ENCODE data around the gene AUTS2.

AUTS2 gene

GRCh38 chr7:69599955-69600709 lies 1.9 kb downstream of the AUTS2 start:
- no peak for DNase-seq (ENCODE audit: low read depth in 4 of 4, low spot score in 1 of 4)

GRCh38 chr7:69600710-69601519 lies 2.6 kb downstream of the AUTS2 start:
- no peak for DNase-seq (ENCODE audit: low read depth in 4 of 4, low spot score in 1 of 4)

- DNase-seq (ENCODE audit: low read depth in 4 of 4, low spot score in 1 of 4), result no peak
These were observed 4.2 kb downstream of the AUTS2 start for GRCh38 chr7:69602522-69602921.

DNA sequence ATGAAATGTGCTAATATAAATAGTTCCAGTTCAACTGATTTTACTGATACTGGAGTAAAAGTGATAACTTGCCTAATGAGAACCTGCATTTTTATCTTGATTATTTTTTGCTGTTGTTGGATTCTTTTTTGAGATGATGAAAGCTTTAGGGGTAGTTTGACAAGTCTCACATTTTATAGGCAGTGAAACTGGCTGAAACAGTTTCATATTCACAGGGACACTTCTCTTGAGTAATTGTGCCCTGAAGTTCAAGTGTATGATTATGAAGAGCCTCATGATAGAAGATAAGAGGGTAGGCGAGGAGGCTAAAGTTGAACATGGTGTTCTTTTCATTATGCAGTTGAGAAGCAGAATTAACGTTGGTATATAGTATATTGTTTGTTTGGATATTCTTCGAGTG lies 5.1 kb downstream of the AUTS2 start:
- DNase-seq (ENCODE audit: low read depth in 4 of 4, low spot score in 1 of 4), result no peak

DNA sequence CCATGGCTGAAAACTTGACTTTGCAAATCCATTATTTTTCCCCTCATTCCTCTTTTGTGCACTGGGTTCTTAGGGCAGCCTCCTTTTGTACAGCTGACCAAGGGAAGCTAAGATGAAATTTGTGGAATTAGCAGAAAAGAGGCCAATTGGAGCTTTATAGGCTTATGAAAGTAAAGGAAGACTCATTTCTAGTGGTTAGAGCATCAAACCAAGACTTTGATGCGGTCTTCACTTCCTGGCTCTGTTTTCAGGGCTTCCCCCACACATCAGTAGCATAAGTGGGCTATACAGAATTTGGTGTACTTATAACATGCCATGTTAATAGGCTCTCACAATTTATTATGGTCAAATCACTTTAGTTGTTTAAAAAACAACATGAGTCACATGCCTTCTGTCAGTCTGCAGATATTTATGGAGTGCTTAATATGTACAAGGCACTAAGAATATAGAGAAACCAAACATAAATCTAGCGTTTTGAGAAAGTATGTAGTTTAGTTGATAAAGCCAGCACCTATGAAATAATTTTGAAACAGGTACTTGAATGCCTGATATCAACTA lies 5.7 kb downstream of the AUTS2 start:
- DNase-seq (ENCODE audit: low read depth in 4 of 4, low spot score in 1 of 4), result no peak

DNA sequence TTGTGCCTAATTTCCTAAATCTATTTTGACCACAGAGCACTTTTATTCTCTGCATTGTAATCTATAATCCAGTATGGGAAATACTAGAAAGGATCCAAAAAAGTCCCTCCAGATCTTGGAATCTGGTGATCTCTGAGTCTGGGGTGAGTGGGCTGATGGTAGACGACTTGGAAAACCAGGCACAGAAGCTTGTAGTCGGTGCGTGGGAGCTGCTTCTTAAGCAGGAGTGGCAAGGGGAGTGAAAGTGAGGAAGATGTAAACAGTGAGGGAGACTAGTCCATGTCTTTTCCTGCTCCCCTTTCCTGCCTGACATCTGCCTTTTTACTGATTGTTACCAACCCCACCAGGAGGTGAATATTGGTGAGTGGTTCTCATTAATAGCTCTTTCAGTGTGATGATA lies 6.8 kb downstream of the AUTS2 start:
- DNase-seq (ENCODE audit: low read depth in 4 of 4, low spot score in 1 of 4), result no peak

DNA sequence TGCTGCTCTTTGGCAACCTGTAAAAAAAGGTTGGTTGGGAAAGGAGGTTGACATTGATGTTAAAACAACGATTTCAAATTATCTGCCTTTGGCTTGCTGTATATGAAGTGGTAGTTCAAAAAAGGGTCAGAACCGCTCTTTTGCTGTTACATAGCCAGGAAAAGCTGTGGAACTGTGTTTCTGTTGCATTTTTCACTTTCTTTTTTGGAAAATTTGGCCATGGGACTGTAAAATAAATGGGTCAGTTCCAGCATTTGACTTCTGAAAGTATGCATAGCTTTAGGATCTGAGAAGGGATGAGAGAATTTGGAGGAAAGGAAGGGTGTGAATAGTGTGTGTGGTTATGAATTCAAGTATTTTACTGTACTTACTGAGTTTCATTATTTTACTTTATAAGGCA lies 7.3 kb downstream of the AUTS2 start:
- DNase-seq (ENCODE audit: low read depth in 4 of 4, low spot score in 1 of 4), result no peak

DNA sequence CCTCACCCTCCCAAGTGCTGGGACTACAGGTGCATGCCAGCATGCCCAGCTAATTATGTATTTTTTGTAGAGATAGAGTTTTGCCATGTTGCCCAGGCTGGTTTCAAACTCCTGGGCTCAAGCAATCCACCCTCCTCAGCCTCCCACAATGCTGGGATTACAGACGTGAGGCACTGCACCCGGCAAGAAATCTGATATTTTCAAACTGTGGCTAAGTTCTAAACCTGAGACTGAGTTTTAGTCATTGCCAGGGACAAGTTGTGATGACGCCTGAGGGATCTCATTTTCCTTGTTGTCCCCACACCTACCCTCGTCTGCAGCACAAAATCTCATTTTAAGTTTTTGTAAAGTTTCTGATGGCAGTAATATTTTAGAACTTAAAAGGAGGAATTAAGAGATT lies 9.8 kb downstream of the AUTS2 start:
- DNase-seq (ENCODE audit: low read depth in 4 of 4, low spot score in 1 of 4), result no peak

DNA sequence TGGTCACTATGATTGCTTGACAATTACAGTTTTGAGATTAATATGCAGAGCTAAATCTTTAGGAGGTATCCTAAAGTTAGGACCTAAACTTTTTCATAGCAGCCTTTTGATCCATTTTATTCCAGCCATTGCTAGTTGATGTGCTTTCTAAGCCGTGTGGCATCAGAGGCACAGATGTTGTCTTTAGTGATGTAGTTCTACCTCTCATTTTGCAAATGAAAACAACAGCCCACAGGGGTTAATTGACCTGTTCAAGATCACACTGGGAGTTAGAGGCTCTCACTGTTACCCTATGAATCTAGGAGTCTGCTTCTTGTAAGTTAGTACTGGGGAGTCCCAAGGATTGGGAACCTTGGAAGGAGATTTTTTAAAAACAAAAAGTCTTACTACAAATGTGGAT lies 10.6 kb downstream of the AUTS2 start:
- DNase-seq (ENCODE audit: low read depth in 4 of 4, low spot score in 1 of 4), result no peak

DNA sequence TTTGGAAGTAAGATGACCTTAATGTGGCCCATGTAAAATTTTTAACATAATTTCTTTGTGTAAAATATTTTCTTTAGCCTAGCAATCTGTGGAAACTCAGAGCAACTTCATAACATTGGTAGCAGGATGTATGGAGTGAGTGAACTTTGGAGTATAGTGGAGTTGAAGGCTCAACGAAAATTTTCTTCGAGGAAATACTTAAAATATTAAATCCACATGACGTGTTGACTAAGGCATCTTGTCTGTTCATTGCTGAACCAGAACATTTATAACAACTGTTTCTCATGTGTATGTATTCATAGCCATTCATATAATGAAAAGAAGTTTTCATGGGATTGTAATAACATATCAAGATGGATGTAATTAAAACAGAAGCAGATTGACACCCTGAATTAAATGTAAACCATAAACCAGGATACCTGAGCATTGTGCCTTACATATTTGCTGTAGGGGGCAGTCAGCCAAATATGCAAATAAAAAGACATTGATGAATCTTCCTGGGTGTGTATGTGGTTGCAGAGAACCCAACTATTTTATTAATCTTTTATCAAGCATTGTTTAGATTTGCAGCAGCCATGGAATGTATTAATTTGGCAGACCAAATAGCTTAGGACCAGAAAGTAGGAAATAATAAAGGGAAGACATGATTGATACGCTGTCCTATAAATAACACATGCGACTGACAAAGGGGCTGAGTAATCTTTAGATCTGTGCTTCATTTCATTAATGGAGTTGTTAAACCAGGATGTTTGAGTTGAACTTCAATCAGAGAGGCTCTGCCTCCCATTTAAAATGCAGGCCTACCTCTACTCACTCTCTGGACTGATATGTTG lies 11.5 kb downstream of the AUTS2 start:
- no peak for DNase-seq (ENCODE audit: low read depth in 4 of 4, low spot score in 1 of 4)

DNA sequence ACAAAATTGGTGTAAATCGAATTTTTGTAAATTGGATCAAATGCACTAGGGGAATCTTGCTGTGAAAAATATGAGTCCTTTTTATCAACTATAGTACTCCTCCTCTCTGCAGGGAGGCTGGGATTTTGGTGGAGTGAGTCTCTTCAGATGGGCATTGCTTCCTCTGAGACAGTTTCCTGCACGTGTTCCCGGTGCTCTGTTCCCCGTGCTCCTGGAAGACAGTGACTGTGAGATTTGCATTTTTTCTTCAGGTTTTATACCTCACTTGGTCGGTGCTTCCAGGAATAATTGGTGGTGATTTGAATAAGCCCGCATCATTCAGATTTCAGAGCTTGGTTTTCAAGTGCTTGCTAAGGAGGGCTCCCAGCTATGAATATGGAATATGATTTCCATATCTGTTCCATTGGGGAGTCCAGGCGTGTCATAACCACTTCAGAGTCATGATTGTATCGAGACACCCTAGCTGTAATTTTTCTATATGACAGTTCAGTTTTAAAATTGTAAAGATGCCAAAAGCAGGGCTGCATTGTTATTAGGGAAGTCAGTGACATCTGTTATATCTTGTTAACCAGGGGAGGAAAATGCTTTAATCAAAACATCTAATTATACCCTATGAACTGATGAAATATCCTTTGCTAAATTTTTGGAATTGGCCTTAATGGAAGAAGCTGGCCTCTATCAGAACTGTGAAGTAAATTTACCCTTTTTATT lies 12.3 kb downstream of the AUTS2 start:
- no peak for DNase-seq (ENCODE audit: low read depth in 4 of 4, low spot score in 1 of 4)

GRCh38 chr7:69612981-69613380 lies 14.7 kb downstream of the AUTS2 start:
- DNase-seq (ENCODE audit: low read depth in 4 of 4, low spot score in 1 of 4), result no peak

DNA sequence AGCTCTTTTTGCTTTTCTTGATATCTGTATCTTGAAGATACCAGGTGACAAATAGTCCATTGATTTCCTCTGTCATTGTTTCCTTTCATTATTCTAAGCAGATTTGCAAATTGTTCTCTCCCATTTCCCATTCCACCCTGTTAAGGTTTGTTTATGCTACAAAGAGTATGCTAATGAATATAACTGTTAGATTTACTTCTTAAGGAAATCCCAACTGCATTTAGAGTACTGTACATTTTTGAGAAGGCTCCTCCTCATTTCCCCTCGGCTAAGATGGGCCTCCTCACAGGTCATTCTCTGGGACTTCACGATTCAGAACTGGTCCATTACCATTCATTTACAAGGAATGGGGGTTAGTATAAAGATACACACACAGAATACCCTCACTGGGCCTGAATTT lies 15.6 kb downstream of the AUTS2 start:
- DNase-seq (ENCODE audit: low read depth in 4 of 4, low spot score in 1 of 4), result no peak

DNA sequence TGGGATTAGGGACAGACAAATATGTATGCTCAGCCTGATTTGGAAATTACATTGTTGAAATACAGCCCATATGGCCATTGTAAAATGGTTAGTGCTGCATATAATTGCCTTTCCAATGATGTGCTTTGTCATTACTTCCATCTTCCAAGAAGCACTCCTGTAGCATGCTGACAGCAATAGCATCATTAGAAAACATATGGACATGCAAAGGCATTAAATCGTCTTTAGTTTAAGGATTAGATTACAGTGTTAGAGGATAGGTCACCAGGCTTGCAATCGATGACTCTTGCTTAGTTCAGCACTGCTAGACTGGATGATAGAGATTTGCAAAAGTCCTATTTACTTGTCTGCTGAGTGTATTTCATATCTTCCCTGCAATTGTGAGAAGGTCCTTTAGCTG lies 17.4 kb downstream of the AUTS2 start:
- no peak for DNase-seq (ENCODE audit: low read depth in 4 of 4, low spot score in 1 of 4)

DNA sequence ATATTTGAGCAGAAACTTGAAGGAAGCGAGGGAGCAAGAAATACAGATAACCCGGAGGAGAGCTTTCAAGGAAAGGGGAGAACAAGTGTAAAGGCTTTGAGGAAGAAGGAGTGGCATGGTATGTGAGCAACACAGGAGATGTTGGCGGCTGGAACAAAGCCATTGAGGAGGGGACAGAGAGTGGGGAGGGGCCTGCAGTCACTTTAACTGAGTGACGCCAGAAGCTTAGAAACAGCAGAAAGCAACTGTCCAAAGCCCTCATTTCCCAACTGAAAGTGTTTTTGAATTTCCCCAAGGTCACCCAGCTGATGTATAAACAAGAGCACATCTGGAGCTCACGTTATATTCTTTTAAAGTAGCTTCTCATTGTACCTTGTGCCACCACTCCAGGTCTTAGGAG lies 19.1 kb downstream of the AUTS2 start:
- no peak for DNase-seq (ENCODE audit: low read depth in 4 of 4, low spot score in 1 of 4)

GRCh38 chr7:69619054-69619453 lies 20.8 kb downstream of the AUTS2 start:
- no peak for DNase-seq (ENCODE audit: low read depth in 4 of 4, low spot score in 1 of 4)

DNA sequence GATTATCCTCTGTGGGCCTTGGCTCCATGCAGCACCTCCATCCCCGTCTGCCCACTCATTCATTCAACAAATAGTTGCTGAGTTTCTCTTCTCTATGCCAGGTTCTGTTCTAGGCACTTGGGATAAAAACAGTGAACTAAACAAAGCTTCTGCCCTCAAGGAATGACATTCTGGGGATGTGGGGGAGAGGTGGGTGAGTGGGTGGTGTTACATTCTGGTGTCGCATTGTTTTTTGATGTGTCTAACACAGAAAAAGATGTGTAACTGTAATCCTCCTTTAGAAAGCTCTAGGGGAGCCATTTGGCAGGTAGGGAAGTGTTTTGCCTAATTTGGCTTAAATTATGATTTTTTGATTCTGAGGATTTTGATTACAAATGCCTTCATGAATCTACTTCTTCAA lies 21.4 kb downstream of the AUTS2 start:
- no peak for DNase-seq (ENCODE audit: low read depth in 4 of 4, low spot score in 1 of 4)

- DNase-seq (ENCODE audit: low read depth in 4 of 4, low spot score in 1 of 4), result no peak
These were observed 21.8 kb downstream of the AUTS2 start for GRCh38 chr7:69620063-69620462.

DNA sequence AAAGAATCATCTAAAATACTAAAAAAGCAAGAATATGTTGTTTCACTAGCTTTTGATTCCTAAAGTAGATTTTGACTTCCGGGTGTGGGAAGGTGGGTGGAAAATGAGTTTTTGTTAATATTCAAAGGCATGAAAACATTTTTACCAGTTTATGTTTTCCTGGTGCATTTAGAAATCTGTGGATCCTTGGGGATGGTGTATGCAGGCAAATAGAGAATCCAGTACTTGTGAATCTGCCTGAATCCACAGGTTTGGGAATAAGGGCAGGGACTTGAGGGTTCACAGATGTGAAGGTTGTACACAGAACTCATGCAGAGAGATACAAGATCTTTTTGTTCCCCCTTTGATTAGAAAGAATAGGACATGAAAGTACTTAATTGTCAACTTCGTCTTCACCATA lies 22.4 kb downstream of the AUTS2 start:
- DNase-seq (ENCODE audit: low read depth in 4 of 4, low spot score in 1 of 4), result no peak

DNA sequence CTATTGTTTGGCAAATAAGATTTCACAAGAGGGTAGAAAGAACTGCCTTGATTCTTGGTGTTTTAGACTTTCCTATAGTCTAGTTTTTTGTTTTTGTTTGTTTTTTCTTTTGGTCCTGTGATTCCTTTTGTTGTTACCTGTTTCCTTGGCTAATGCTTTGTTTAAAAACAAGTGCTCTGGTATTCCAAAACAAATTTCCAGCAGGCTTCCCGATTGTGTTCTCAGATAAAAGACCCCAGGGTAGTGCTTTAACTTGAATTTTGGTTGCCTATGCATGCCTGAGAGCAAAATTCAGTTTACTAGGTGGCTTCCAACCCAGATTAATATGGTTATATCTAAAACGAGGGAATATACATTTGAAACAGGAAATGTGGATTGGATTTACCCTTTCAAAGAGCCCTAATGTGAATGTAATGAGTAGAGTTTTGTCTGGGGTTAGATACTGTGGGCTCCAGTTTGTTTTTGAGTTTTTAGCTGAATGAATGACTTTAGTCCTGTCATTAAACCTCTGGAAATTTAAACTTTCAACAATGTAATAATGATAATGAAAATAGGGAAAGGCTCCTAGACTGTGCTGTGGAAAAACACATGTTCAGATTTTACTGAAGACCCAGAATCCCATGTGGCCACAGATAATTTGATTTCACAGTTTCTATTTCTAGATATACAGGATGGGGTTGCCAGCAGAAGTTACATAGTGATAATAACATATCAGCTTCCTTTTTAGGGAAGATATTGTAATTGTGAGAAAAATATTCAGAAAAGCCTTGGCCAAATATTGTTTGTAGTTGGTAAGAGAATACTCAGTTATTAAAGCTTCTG lies 23.9 kb downstream of the AUTS2 start:
- no peak for DNase-seq (ENCODE audit: low read depth in 4 of 4, low spot score in 1 of 4)
